Esophagus muscularis mucosa (tissue), 4 donors: ENCODE results near the gene CNGB1. TPM values are rescaled to one million over a fixed set of nuclear protein-coding genes. Genes with fewer than 3 reads are reported as not detected.

ENCODE experiments used
- DNase-seq: peaks from one replicate; pipeline ENCODE4 v3.0.0-alpha.2; 2017; ENCODE audit errors: extremely low spot score
- H3K27ac ChIP-seq, 4 donors: fragments of 200-600 bp; sonication (generic); replicated peaks in 1 of 4; 1 replicate in 3 of 4; 2 replicates in 1 of 4; pipeline ENCODE4 v1.5.1; 2016 to 2019; ENCODE audit warnings: mild to moderate bottlenecking in 1 of 4
- H3K27me3 ChIP-seq, 4 donors: fragments of 200-600 bp; sonication (generic); one replicate each; pipeline versions ENCODE4 v1.5.1 to v1.6.0; 2016 to 2019
- H3K36me3 ChIP-seq, 4 donors: fragments of 200-600 bp; sonication (generic); one replicate each; pipeline ENCODE4 v1.5.1; 2016 to 2019
- H3K4me1 ChIP-seq, 4 donors: fragments of 200-600 bp; sonication (generic); one replicate each; pipeline ENCODE4 v1.5.1; 2016 to 2019
- H3K4me3 ChIP-seq, 4 donors: fragments of 200-600 bp; sonication (generic); 1 replicate in 2 of 4; 2 replicates in 2 of 4; pipeline ENCODE4 v1.5.1; 2016 to 2019; ENCODE audit warnings: mild to moderate bottlenecking in 4 of 4, moderate library complexity in 1 of 4
- H3K9me3 ChIP-seq, 4 donors: fragments of 200-600 bp; sonication (generic); 1 replicate in 3 of 4; 2 replicates in 1 of 4; pipeline ENCODE4 v1.5.1; 2016 to 2019
- CTCF ChIP-seq, 3 experiments: fragments of 200-600 bp in 2 of 3; fragments of 450-650 bp in 1 of 3; sonication (generic) in 2 of 3; IDR thresholded peaks; one replicate each; pipeline ENCODE4 v1.5.1; 2017 to 2019; ENCODE audit warnings: antibody characterized with exemption in 3 of 3, mild to moderate bottlenecking in 2 of 3, moderate library complexity in 1 of 3
- EP300 ChIP-seq: sonication (generic); formaldehyde crosslinking; IDR thresholded peaks from one replicate; pipeline ENCODE4 v1.6.1; 2017; ENCODE audit warnings: antibody characterized with exemption
- POLR2A ChIP-seq: fragments of 450-650 bp; IDR thresholded peaks from one replicate; pipeline ENCODE4 v1.6.1; 2017; ENCODE audit warnings: antibody characterized with exemption, moderate library complexity, mild to moderate bottlenecking, low read depth
- POLR2AphosphoS5 ChIP-seq, 2 donors: sonication (generic); formaldehyde crosslinking; IDR thresholded peaks; one replicate each; pipeline ENCODE4 v1.6.1; 2017; ENCODE audit warnings: antibody characterized with exemption in 2 of 2
- WGBS: methylation state at CpG from one replicate; pipeline ENCODE4 v1.1.5; 2018; 5-methylcytosine and 5-hydroxymethylcytosine counted together
- intact Hi-C: fragments of 100-400 bp; cut with DNase I; formaldehyde crosslinking; loops from one replicate; pipeline ENCODE4 v1.15.1; 2023
- total RNA-seq, 4 donors: library from RNA; depleted of rRNA; stranded (reverse); fragments of >200 nt; gene quantifications; one replicate each; pipeline versions ENCODE4 v1.1.0 to v1.2.1, GENCODE V29; 2016

Gene CNGB1
- total RNA-seq, 4 donors from 2014 or later = under 0.01 to 0.97 (median 0.31) TPM

DNA sequence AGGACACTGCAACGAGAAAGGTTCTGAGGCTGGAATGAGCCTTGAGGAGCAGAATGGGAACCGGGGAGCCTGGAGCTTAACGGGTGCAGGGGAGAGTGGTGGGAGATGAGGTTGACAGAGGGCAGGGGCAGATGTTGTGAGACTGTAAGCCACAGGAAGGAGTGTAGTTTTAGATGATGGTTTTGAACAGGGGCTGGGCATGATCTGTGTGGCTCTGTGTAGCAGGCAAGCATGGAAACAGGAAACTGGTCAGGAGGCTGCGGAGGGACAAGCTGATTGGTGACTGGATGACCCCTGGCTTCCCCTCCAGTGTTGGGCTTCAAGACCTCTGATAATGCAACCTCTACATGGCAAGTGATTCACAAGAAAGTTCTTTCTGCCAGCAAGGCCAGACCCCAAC is 1.4 kb upstream of the CNGB1 start:
- no peak for TF ChIP-seq EP300
- TF ChIP-seq CTCF (IDR thresholded peaks at IDR 0.05) = no peak
- no peak for TF ChIP-seq POLR2A
- TF ChIP-seq POLR2AphosphoS5 (IDR thresholded peaks at IDR 0.05) = no peak
- DNase-seq = no peak
- no peaks in the 10 kb centered on the region for H3K36me3 ChIP-seq
- intact Hi-C loops = no loop called here
- peaks cover 0 to 14% (median 10%) of the 10 kb centered on the region in 4 donors for H3K4me1 ChIP-seq
- no peak overlapping the region for H3K4me3 ChIP-seq
- H3K9me3 ChIP-seq = no peaks in the 10 kb centered on the region
- 76% methylated on average over 4 of the region's 4 CpGs for WGBS
- H3K27ac ChIP-seq = no peak overlapping the region
- H3K27me3 ChIP-seq = no peaks in the 10 kb centered on the region

DNA sequence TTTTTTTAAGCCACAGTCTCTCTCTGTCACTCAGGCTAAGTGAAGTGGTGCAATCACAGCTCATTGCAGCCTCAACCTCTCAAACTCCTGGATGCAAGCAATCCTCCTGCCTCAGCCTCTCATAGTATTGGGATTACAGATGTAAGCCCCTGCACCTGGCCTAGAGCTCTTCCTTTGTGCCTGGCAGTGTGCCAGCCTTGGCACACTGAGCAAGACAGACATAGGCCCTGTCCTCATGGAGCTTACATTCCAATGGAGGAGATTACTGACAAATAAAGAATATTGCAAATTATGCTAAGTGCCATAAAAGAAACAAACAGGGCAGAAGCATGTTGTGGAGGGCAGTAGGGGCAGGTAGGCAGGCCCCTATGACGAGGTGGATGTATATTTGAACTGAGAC is 920 bp upstream of the CNGB1 start:
- DNase-seq = no peak
- TF ChIP-seq POLR2A (no peak), POLR2AphosphoS5 (IDR thresholded peaks at IDR 0.05) (no peak), CTCF (IDR thresholded peaks at IDR 0.05) (no peak), EP300 (no peak)
- Histone ChIP-seq H3K4me3 (no peak overlapping the region), H3K9me3 (no peaks in the 10 kb centered on the region), H3K27me3 (no peaks in the 10 kb centered on the region), H3K27ac (no peak overlapping the region), H3K36me3 (no peaks in the 10 kb centered on the region), H3K4me1 (peaks cover 0 to 13% (median 10%) of the 10 kb centered on the region in 4 donors)
- WGBS = 74% methylated on average over 1 of the region's 1 CpG
- intact Hi-C loops = no loop called here

DNA sequence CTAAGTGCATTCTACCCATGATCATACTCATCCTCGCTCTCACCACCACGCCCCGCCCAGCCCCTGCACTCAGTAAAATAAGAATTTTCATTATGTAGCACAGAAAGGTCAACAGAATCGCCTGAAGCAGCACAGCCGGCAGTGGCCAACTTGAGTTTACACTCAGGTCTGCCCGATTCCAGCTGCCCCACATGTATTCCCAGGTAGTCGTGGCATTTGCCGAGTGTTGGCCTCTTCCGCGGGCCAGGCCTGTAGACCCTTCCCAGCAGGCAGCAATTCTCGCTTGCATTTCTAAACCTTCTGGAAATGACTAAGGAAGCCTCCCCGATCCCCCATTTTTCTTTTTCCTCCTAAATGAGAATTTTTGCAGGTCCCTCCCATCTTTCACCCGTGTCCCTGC is 609 bp downstream of the CNGB1 start:
- Histone ChIP-seq H3K4me1 (no peaks in the 10 kb centered on the region), H3K4me3 (no peak overlapping the region), H3K27ac (no peak overlapping the region), H3K9me3 (no peaks in the 10 kb centered on the region), H3K36me3 (no peaks in the 10 kb centered on the region), H3K27me3 (no peaks in the 10 kb centered on the region)
- no peak for DNase-seq
- intact Hi-C loops = no loop called here
- WGBS = 76% methylated on average over 13 of the region's 13 CpGs
- TF ChIP-seq POLR2A (no peak), EP300 (no peak), POLR2AphosphoS5 (IDR thresholded peaks at IDR 0.05) (no peak), CTCF (IDR thresholded peaks at IDR 0.05) (no peak)

DNA sequence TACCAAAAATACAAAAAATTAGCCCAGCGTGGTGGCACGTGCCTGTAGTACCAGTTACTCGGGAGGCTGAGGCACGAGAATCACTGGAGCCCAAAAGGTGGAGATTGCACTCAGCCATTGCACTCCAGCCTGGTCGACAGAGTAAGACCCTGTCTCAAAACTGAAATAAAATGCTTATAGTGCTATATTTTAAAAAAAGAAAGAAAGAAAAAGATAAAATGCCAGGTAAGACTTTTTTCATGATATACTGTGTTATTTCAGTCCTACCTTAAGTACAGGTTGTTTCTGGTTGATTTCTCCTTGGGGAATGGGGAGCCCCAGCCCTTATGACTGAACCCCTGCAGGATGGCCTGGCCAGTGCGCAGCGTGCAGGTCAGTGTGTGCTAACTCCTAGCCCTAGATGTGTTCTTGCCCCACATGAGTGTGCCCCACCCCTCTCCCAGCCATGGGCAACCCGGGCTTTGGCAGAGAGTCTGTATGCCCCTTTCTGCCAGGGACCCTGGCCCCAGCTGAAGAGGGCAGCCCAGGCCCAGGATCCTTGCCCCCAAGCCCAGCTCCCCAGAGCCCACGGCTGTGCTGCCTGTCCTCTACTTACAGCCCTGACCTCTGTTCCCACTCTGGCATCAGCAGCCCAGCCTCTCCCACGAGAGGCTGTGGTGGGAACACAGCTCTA is 1.3 kb downstream of the CNGB1 start:
- intact Hi-C loops = no loop called here
- H3K9me3 ChIP-seq = no peaks in the 10 kb centered on the region
- no peak overlapping the region for H3K4me3 ChIP-seq
- no peaks in the 10 kb centered on the region for H3K36me3 ChIP-seq
- no peaks in the 10 kb centered on the region for H3K4me1 ChIP-seq
- no peak for TF ChIP-seq EP300
- no peak for TF ChIP-seq POLR2AphosphoS5 (IDR thresholded peaks at IDR 0.05)
- TF ChIP-seq CTCF (IDR thresholded peaks at IDR 0.05) = no peak
- 85% methylated on average over 10 of the region's 10 CpGs for WGBS
- no peak for DNase-seq
- no peak overlapping the region for H3K27ac ChIP-seq
- no peaks in the 10 kb centered on the region for H3K27me3 ChIP-seq

GRCh38 chr16:57967916-57968315 is 3.0 kb downstream of the CNGB1 start:
- DNase-seq = no peak

More at GRCh38 chr16:57967916-57968315, 3.0 kb downstream of the CNGB1 start:
- Histone ChIP-seq H3K4me3 (no peak overlapping the region), H3K27me3 (no peaks in the 10 kb centered on the region), H3K36me3 (no peaks in the 10 kb centered on the region), H3K9me3 (no peaks in the 10 kb centered on the region), H3K27ac (no peak overlapping the region), H3K4me1 (no peaks in the 10 kb centered on the region)
- intact Hi-C loops = no loop called here
- TF ChIP-seq CTCF (IDR thresholded peaks at IDR 0.05) = no peak
- TF ChIP-seq POLR2A = no peak
- no peak for TF ChIP-seq POLR2AphosphoS5 (IDR thresholded peaks at IDR 0.05)
